HG03469 (cell line): ENCODE data around the gene SNX32.
A peak's percentile ranks its signal among the peaks of the same experiment; 100 is the strongest.

ENCODE experiments used
- ATAC-seq: cut with Tn5 transposase; IDR thresholded peaks from one replicate; pipeline ENCODE4 v1.9.1; 2021; ENCODE audit warnings: mild to moderate bottlenecking, moderate library complexity, moderate number of reproducible peaks; ENCODE audit not compliant: unreplicated experiment

Gene SNX32

GRCh38 chr11:65854852-65855837 is 21.4 kb downstream of the SNX32 start:
- ATAC-seq: no peak

GRCh38 chr11:65855927-65856363 is 22.2 kb downstream of the SNX32 start:
- no peak for ATAC-seq

- ATAC-seq: no peak
Measured at GRCh38 chr11:65856689-65857499, 23.1 kb downstream of the SNX32 start.

- ATAC-seq: no peak
Measured at GRCh38 chr11:65857500-65857852, 23.7 kb downstream of the SNX32 start.

GRCh38 chr11:65857853-65858680 is 24.3 kb downstream of the SNX32 start, which contains the start of gene CFL1:
CFL1 (minus strand) TSS chr11:65858180; CDS start chr11:65858099, 81 bp downstream.
- ATAC-seq: peak; percentile 34

- ATAC-seq: no peak
Measured at GRCh38 chr11:65858681-65859087, 24.9 kb downstream of the SNX32 start.

- ATAC-seq: peak; percentile 37
Measured at GRCh38 chr11:65859095-65859811, 25.5 kb downstream of the SNX32 start.

GRCh38 chr11:65859812-65860277 is 26.1 kb downstream of the SNX32 start:
- no peak for ATAC-seq

- no peak for ATAC-seq
Measured at GRCh38 chr11:65860278-65861164, 26.8 kb downstream of the SNX32 start, which contains the start of gene MUS81. MUS81 (plus strand) TSS chr11:65860433; CDS start chr11:65860754, 321 bp downstream.

- no peak for ATAC-seq
Measured at GRCh38 chr11:65861165-65861505, 27.4 kb downstream of the SNX32 start.

GRCh38 chr11:65861533-65862183 is 27.9 kb downstream of the SNX32 start:
- no peak for ATAC-seq

- ATAC-seq: no peak
Measured at GRCh38 chr11:65862191-65862735, 28.5 kb downstream of the SNX32 start.

- ATAC-seq: no peak
Measured at GRCh38 chr11:65862941-65863888, 29.5 kb downstream of the SNX32 start.

GRCh38 chr11:65863889-65864705 is 30.3 kb downstream of the SNX32 start:
- ATAC-seq: no peak

- no peak for ATAC-seq
Measured at GRCh38 chr11:65864706-65865471, 31.1 kb downstream of the SNX32 start.
